Occipital lobe (tissue), 2 donors: ENCODE data around the gene CTXND1. TPM values are rescaled to one million over a fixed set of nuclear protein-coding genes. Genes with fewer than 3 reads are reported as not detected.

Experiments
- DNase-seq: peaks from one replicate; lab custom pipeline; 2025; lab: John Stamatoyannopoulos, UW
- total RNA-seq: library from RNA; depleted of rRNA; stranded (reverse); fragments of >200 nt; gene quantifications from one replicate; pipeline ENCODE4 v1.2.3, GENCODE V29; 2014

CTXND1 gene
- total RNA-seq, 1 donor from 2014 or later, result 0.31 TPM

GRCh38 chr15:80183306-80183705 is 68.7 kb downstream of the CTXND1 start:
- no peak for DNase-seq

GRCh38 chr15:80182611-80183261 is 69.3 kb downstream of the CTXND1 start:
- DNase-seq, result no peak

GRCh38 chr15:80180986-80181385 is 71.0 kb downstream of the CTXND1 start:
- DNase-seq, result no peak

- DNase-seq, result no peak
Measured at GRCh38 chr15:80180468-80180867, 71.5 kb downstream of the CTXND1 start.

- DNase-seq, result no peak
Measured at GRCh38 chr15:80179935-80180334, 72.1 kb downstream of the CTXND1 start.

- DNase-seq, result no peak
Measured at GRCh38 chr15:80179025-80179759, 72.8 kb downstream of the CTXND1 start.

- no peak for DNase-seq
Measured at GRCh38 chr15:80177156-80177555, 74.9 kb downstream of the CTXND1 start.

GRCh38 chr15:80176443-80176842 is 75.6 kb downstream of the CTXND1 start:
- DNase-seq, result no peak

GRCh38 chr15:80175436-80175835 is 76.6 kb downstream of the CTXND1 start:
- DNase-seq, result no peak

- DNase-seq, result no peak
Measured at GRCh38 chr15:80174017-80174746, 77.8 kb downstream of the CTXND1 start.

- no peak for DNase-seq
Measured at GRCh38 chr15:80173022-80173759, 78.8 kb downstream of the CTXND1 start.

GRCh38 chr15:80172401-80172800 is 79.6 kb downstream of the CTXND1 start:
- no peak for DNase-seq

- DNase-seq, result no peak
Measured at GRCh38 chr15:80171787-80172186, 80.2 kb downstream of the CTXND1 start.

GRCh38 chr15:80170596-80170995 is 81.4 kb downstream of the CTXND1 start:
- no peak for DNase-seq

- DNase-seq, result no peak
Measured at GRCh38 chr15:80169768-80170357, 82.2 kb downstream of the CTXND1 start.

- no peak for DNase-seq
Measured at GRCh38 chr15:80168421-80168820, 83.6 kb downstream of the CTXND1 start.

- no peak for DNase-seq
Measured at GRCh38 chr15:80167936-80168335, 84.1 kb downstream of the CTXND1 start.

- no peak for DNase-seq
Measured at GRCh38 chr15:80163897-80164296, 88.1 kb downstream of the CTXND1 start.

- DNase-seq, result no peak
Measured at GRCh38 chr15:80163217-80163616, 88.8 kb downstream of the CTXND1 start.

- no peak for DNase-seq
Measured at GRCh38 chr15:80162059-80162554, 89.9 kb downstream of the CTXND1 start.

GRCh38 chr15:80161468-80162016 is 90.5 kb downstream of the CTXND1 start:
- DNase-seq, result no peak
